Measurements from ENCODE around the gene DAD1.

- TF ChIP-seq SIN3A (IDR thresholded peaks at IDR 0.05; ENCODE audit: borderline replicate concordance, insufficient read depth, low read length) (no peak), POLR2AphosphoS5 (IDR thresholded peaks at IDR 0.05; ENCODE audit: low read depth, low read length) (no peak), FOXP2 (optimal IDR thresholded peaks at IDR 0.05; ENCODE audit: borderline replicate concordance, extremely low read depth, extremely low read length, insufficient read depth) (no peak), REST (IDR thresholded peaks at IDR 0.05; ENCODE audit: insufficient read depth in 1 of 2, low read depth in 2 of 2, low read length in 2 of 2) (no peak), TAF1 (IDR thresholded peaks at IDR 0.05; ENCODE audit: borderline replicate concordance, insufficient read depth, low read length) (no peak)
Measured at GRCh38 chr14:22623047-22623446, 34.0 kb upstream of the DAD1 start.

All from PFSK-1 (cell line).